HUDEP-2 (cell line): ENCODE results near the gene ZNF275.
A peak's percentile ranks its signal among the peaks of the same experiment; 100 is the strongest.
"Not testable (repeated sequence)": the region's sequence is repeated elsewhere in the genome, so short reads cannot be mapped to it uniquely, and the experiment has no call there.

ENCODE experiments used
- DNase-seq, 76 experiments: peaks; one replicate each; lab custom pipeline; 2025; ENCODE audit not compliant: unreplicated experiment in 76 of 76; lab: John Stamatoyannopoulos, UW

Gene ZNF275

GRCh38 chrX:153318811-153319210 is 15.1 kb upstream of the ZNF275 start:
- no peak for DNase-seq

DNA sequence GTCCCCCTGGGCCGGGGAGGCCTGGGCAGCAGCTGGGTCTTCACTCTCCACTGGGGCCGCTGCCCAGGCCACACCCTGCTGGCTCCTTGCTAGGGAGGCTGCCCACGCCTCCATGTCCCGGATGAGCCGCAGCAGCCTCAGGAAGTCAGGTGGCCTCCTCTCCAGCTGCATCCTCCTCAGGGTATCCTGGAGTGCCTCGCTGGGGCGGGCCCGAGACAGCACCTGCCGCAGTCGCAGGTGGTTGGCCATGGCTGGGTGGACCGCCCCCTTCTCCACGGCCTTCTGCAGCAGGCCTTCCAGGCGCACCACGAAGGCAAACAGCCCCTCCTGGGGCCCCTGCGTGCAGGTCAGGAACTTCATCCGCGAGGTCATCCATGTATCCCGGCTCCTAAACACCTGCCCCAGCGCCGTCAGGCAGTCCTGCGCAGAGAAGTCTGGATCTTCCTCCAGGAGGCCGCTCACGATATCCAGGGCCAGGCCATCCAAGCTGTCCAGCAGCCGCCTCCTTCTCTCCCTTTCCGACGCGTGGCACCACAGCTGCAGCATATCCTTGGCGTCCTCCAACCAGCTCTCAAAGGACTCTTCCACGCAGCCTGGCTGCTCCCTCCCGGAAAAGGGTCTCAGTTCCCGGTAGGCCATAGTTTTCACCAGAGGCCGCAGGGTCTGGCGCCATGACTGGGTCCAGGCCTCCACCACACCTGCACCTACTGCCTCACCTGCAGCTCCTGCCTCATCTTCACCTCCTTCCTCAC is 14.5 kb upstream of the ZNF275 start:
- DNase-seq: no peak

DNA sequence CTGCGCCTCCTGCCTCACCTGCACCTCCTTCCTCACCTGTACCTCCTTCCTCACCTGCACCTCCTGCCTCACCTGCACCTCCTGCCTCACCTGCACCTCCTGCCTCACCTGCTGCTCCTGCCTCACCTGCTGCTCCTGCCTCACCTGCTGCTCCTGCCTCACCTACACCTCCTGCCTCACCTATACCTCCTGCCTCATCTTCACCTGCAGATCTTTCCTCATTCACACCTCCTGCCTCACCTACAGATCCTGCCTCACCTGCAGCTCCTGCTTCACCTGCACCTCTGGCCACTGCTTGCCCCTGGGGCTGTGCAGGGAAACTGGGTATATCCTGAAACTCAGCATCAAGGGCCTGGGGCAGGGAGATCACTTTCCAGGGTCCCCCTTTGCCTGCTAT is 13.9 kb upstream of the ZNF275 start:
- DNase-seq: not testable (repeated sequence)

- no peak for DNase-seq
Measured at GRCh38 chrX:153320555-153321184, 13.3 kb upstream of the ZNF275 start.

DNA sequence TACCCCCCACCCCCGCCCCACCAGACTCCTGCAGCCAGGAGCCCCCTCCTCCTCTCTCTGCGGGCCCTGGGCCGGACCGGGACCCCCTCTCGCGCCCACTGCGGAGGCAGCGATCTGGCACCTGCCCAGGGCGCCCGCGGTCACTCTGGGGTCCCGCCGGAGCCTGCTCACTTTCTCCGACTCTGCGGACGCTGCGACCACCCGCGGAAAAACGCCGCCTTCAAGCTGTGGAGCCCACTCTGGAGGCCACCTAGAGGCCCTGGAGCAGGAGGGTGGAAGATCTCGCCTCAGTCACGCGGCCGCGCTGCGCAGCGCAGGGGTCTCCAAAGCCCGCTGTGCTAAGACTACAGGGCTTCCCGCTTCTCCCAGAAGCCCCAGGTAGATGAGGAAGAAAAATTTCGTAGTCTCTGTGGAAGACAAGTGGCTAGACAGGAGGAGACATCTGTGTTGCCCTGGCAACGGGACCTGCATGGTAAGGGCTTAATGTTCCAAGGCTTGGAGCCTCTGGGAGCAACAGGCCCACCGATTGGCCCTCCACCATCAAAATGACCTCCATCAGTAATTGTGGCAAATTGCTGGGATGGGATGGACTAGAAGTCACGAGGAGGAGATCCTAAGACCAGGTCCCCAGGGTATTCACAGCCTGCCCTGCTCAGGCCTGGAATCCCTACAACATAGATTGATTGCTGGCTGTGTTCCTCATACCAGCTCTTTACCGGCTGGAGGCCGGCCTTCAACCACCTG is 12.4 kb upstream of the ZNF275 start, which contains the start of gene PNMA6F:
Gene PNMA6F (minus strand): TSS at position 387 of the 744 bp plus-strand sequence. CDS start 1,093 bp downstream, outside the sequence.
- no peak for DNase-seq

- DNase-seq: no peak
Measured at GRCh38 chrX:153327561-153327960, 6.4 kb upstream of the ZNF275 start.

DNA sequence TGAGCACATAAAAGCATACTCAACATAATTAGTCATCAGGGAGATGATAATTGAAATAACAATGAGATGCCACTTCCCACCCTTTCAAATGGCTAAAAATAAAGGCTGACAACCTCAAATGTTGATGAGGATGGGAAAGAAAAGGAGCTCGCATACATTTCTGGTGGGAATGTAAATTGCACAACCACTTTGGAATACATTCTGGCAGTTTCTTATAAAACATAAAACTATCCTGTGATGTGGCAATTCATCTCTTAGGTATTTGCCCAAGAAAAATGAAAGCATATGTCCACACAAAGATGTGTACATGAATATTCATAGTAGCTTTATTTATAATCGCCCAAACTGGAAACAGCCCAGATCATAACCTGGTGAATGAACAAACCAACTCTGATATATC is 687 bp upstream of the ZNF275 start:
- DNase-seq: no peak

GRCh38 chrX:153334654-153335295 is 822 bp downstream of the ZNF275 start:
- no peak for DNase-seq

DNA sequence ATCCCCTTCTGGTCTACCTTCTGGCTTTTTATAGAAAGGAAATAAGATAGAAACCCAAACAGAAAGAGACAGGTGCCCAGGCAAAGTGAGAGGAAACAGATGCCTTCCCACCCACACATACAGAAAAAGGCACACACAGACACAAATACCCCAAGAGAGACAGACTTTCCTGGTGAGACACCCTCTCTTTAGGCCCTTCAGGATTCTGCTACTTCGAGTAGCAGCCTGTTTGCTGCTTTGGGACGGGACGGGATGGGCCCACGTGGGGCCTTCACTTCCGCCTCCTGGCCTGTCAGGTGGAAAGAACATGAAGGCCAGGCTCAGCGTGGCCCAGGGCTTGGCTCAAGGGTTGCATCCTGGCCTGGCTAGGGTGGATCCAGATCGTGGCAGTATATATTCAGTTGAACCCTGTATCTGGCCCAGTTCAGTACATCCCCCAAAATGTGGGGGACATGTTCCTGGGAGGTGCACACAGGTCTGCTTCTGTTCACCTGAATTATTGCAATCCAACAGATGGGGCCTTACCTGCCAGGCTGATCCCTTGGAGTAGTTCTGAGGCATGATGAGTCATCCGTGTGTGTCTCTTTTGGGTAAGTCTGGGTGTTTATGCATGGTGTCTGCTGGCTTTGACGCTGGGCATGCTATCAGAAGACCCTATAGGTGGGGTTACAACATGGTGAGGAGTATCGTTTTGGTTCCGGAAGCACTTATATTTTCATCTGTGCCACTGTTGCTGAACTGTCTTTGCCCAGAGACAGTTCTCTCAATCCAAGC is 2.4 kb downstream of the ZNF275 start:
- no peak for DNase-seq

DNA sequence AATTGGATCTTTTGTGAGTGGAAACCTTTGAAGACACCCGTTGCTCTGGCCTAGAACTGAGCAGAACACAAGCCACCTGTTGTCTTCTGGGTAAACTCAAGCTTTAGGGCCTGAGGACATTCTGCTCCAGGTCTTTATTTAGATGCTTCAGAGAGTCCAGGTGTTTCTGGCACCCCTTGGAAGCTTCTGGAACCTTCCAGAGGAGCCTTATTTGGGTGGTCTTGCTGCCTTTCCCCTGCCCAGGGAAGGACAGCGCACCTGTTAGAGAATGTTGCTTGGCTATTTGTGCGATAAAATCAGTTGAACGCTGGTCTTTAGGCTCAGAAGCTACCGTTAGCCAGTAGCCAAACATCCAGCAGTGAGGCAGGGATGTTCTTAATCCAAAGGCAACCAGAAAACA is 3.0 kb downstream of the ZNF275 start:
- DNase-seq: no peak

GRCh38 chrX:153338836-153339235 is 4.9 kb downstream of the ZNF275 start:
- no peak for DNase-seq

GRCh38 chrX:153339662-153340061 is 5.7 kb downstream of the ZNF275 start:
- peak in 10 of 76 experiments; percentile 0 to 14 (median 0) for DNase-seq

DNA sequence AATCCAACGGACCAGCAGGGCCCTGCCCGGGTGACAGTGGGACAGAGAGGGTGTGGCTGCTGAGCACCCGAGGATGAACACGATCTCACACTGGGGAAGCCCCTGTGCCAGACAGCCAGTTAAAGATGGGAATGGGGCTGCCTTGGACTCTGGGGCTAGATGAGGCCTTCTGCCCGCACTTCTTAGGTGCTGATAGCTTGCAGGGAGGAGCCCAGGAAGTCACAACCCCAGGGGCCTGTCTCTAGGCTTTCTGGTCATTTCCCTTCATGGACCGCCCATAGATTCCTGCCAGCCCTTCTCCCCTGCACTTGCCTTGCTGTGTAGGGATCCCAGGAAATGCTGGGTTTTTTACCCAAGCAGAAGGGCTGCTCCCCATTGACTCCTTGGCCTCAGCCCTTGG is 6.2 kb downstream of the ZNF275 start:
- DNase-seq: no peak

DNA sequence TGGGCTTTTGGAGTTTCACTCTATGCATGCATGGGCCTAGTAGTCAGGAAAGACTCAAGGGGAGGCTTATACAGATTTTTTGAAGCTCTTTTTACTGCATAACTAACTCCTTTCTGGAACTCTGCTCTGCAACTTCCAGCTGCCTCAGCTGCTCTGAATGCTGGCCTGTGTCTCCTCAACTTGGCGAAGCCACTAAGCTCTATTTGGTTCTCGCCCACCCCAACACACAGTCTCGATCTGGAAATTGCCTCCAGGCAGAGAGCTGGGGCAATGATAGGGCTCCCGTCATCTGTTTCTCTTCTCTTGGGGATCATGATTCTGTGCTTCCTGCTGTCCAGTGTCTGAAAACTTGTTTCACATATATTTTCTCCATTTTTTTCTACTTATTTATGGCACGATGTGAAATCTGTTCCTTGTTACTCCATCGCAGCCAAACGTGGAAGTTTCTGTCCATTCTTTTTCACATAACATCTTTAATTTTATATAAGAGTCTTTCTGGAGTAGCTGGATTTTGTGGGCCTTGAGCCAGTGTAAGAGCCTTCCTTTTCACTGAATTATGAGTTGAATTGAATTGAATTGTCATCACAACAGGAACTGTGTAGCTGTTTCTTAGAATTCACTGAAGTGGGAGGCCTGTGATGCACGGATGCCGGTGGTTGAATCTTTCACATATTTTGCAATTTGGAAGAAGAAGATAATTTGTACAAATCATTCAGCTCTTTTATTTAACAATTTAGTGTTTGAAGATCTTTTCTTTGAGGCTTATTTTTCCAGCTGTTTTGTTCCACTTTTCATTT is 9.0 kb downstream of the ZNF275 start:
- DNase-seq: peak in 1 of 76 experiments; percentile 1

- DNase-seq: no peak
Measured at GRCh38 chrX:153343674-153344073, 9.7 kb downstream of the ZNF275 start.

GRCh38 chrX:153347530-153347929 is 13.6 kb downstream of the ZNF275 start:
- no peak for DNase-seq

- DNase-seq: no peak
Measured at GRCh38 chrX:153348421-153348820, 14.5 kb downstream of the ZNF275 start.

GRCh38 chrX:153349952-153350351 is 16.0 kb downstream of the ZNF275 start:
- DNase-seq: no peak

GRCh38 chrX:153351981-153352380 is 18.0 kb downstream of the ZNF275 start:
- DNase-seq: no peak

DNA sequence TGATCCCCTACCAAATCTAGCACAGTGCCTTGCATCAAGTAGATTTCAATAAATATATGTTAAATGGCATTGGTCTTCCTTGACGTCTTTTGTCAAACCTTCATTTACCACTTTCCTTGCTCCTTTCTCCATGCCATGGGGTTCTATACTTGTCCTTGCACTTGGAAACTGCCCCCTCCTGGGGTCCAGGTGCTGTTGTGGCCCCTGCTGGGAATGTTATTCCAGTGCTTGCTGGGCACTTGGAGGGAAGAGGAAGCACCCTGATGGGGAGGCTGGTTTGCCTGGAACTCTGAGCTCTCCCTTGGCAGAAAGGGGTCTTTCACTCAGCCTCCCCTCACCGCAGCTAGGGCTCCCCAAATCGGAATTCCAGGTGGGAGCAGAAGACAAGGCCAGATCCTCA is 18.9 kb downstream of the ZNF275 start:
- DNase-seq: no peak
